ENCODE measurements around the gene SLC35E1. TPM values are rescaled to one million over a fixed set of nuclear protein-coding genes. Genes with fewer than 3 reads are reported as not detected.

Gene SLC35E1
- total RNA-seq, 1 experiment from 2014 or later = 28.5 TPM

GRCh38 chr19:16535381-16535780 is 36.8 kb downstream of the SLC35E1 start:
- Mint-ChIP-seq H3K9me3 (no peaks in the 10 kb centered on the region), H3K4me3 (no peak overlapping the region), H3K4me1 (no peaks in the 10 kb centered on the region), H3K36me3 (peaks cover 66% of the 10 kb centered on the region), H3K27ac (no peak overlapping the region), H3K27me3 (ENCODE audit: low read depth) (no peaks in the 10 kb centered on the region)
- DNase-seq (ENCODE audit: low spot score) (no peak), ATAC-seq (no peak)
- CTCF ChIA-PET = no interaction called here
- POLR2A ChIA-PET = interaction anchor here (0.7 kb wide), 1 partner anchor 17 kb away, joined by 3 read pairs; no protein-coding TSS in a partner anchor
- TF ChIP-seq ZBTB21 (CRISPR knock-in tag; IDR thresholded peaks at IDR 0.05; ENCODE audit: borderline replicate concordance) = no peak
- TF ChIP-seq E2F4 (CRISPR knock-in tag; IDR thresholded peaks at IDR 0.05; ENCODE audit: borderline replicate concordance, low read depth) = no peak
- TF ChIP-seq ESRRA (CRISPR knock-in tag; IDR thresholded peaks at IDR 0.05; ENCODE audit: borderline replicate concordance) = no peak
- TF ChIP-seq ETV6 (CRISPR knock-in tag; IDR thresholded peaks at IDR 0.05) = no peak
- TF ChIP-seq ATF2 (CRISPR knock-in tag; IDR thresholded peaks at IDR 0.05; ENCODE audit: borderline replicate concordance, low read depth) = no peak
- TF ChIP-seq PREB (CRISPR knock-in tag; IDR thresholded peaks at IDR 0.05; ENCODE audit: borderline replicate concordance) = no peak
- no peak for TF ChIP-seq ZNF532 (CRISPR knock-in tag; IDR thresholded peaks at IDR 0.05; ENCODE audit: borderline replicate concordance)
- no peak for TF ChIP-seq E2F1 (CRISPR knock-in tag; IDR thresholded peaks at IDR 0.05)
- no peak for TF ChIP-seq MYBL2 (CRISPR knock-in tag; IDR thresholded peaks at IDR 0.05)
- no peak for TF ChIP-seq SMAD3 (CRISPR knock-in tag; IDR thresholded peaks at IDR 0.05; ENCODE audit: borderline replicate concordance)
- no peak for TF ChIP-seq GABPB1 (CRISPR knock-in tag; IDR thresholded peaks at IDR 0.05)
- TF ChIP-seq HMGA2 (CRISPR knock-in tag; IDR thresholded peaks at IDR 0.05) = no peak
- no peak for TF ChIP-seq ZSCAN18 (CRISPR knock-in tag; IDR thresholded peaks at IDR 0.05)
- no peak for TF ChIP-seq ZNF121 (CRISPR knock-in tag; IDR thresholded peaks at IDR 0.05)
- no peak for TF ChIP-seq IRF1 (CRISPR knock-in tag; IDR thresholded peaks at IDR 0.05)
